K562 (cell line): ENCODE results near the gene ADGRB2. TPM values are rescaled to one million over a fixed set of nuclear protein-coding genes. Genes with fewer than 3 reads are reported as not detected.

Experiments used
- BCLAF1 ChIP-seq, 2 experiments: fragments of 450-650 bp in 1 of 2; IDR thresholded peaks; 2 replicates each; pipeline ENCODE4 v1.6.1; 2011 to 2017; ENCODE audit warnings: low read depth in 2 of 2, antibody characterized with exemption in 1 of 2, borderline replicate concordance in 1 of 2, low read length in 1 of 2, mild to moderate bottlenecking in 1 of 2, mixed read lengths in 1 of 2; ENCODE audit not compliant: control insufficient read depth in 1 of 2
- ESRRA ChIP-seq: fragments of 450-650 bp; IDR thresholded peaks from 2 replicates; pipeline ENCODE4 v1.6.1; 2014; ENCODE audit warnings: low read depth, mild to moderate bottlenecking, moderate library complexity, borderline replicate concordance
- FOSL1 ChIP-seq: fragments of 200-800 bp; sonication (Bioruptor generic); conservative IDR thresholded peaks from 2 replicates; pipeline ENCODE4 v1.6.1; 2016; ENCODE audit warnings: missing genetic modification characterization, missing compliant biosample characterization
- GTF2F1 ChIP-seq: IDR thresholded peaks from 2 replicates; pipeline ENCODE4 v1.6.1; 2011; ENCODE audit warnings: low read depth, low read length, improper control_type of control experiment
- HDAC2 ChIP-seq: fragments of 450-650 bp; IDR thresholded peaks from 2 replicates; pipeline ENCODE4 v1.6.1; 2016; ENCODE audit warnings: mild to moderate bottlenecking
- MAFG ChIP-seq: fragments of 450-650 bp; conservative IDR thresholded peaks from 2 replicates; pipeline ENCODE4 v1.6.1; 2016; ENCODE audit warnings: missing genetic modification characterization, missing compliant biosample characterization
- RBM17 ChIP-seq: fragments of 200-400 bp; formaldehyde crosslinking; IDR thresholded peaks from 2 replicates; pipeline ENCODE4 v1.6.1; 2017; ENCODE audit warnings: low read depth, mild to moderate bottlenecking, low read length, borderline replicate concordance
- RUNX1 ChIP-seq: sonication (generic); IDR thresholded peaks from 2 replicates; pipeline ENCODE4 v1.6.1; 2016; ENCODE audit warnings: antibody characterized with exemption, low read depth
- SLC30A9 ChIP-seq: fragments of 250-450 bp; sonication (Bioruptor Pico); IDR thresholded peaks from 2 replicates; pipeline ENCODE4 v1.8.0; 2022; ENCODE audit warnings: mild to moderate bottlenecking, moderate library complexity
- SRSF7 ChIP-seq: fragments of 200-400 bp; formaldehyde crosslinking; optimal IDR thresholded peaks from 2 replicates; pipeline ENCODE3; 2017; ENCODE audit warnings: mild to moderate bottlenecking, low read depth, low read length
- TCF15 ChIP-seq: fragments of 250-450 bp; sonication (Bioruptor Pico); IDR thresholded peaks from 2 replicates; pipeline ENCODE4 v1.8.0; 2022; ENCODE audit warnings: moderate library complexity, mild to moderate bottlenecking, inconsistent platforms
- TCF7 ChIP-seq: sonication (generic); IDR thresholded peaks from 2 replicates; pipeline ENCODE4 v1.6.1; 2016; ENCODE audit warnings: antibody characterized with exemption, borderline replicate concordance
- ZNF766 ChIP-seq: fragments of 200-800 bp; sonication (Bioruptor generic); conservative IDR thresholded peaks from 2 replicates; pipeline ENCODE4 v1.6.1; 2016; ENCODE audit warnings: missing genetic modification characterization, missing compliant biosample characterization
- polyA plus RNA-seq, 8 experiments: library from polyadenylated mRNA; depleted of rRNA in 4 of 8; stranded (reverse) in 5 of 8; unstranded in 3 of 8; fragments of >200 nt; fragmentation: Nextera tagmentation in 2 of 8; fragmentation: Illumina TruSeq in 1 of 8; extraction: Ambion mirVana in 2 of 8; extraction: Trizol in 1 of 8; gene quantifications; 2 replicates each; pipeline versions ENCODE4 v1.2.1 to v1.2.3, GENCODE V29; 2011 to 2014; ENCODE audit warnings: inconsistent platforms in 1 of 8, missing spikeins in 1 of 8
- total RNA-seq, 7 experiments: library from RNA; depleted of rRNA in 6 of 7; stranded (reverse); fragments of >200 nt in 6 of 7; fragmentation: Illumina TruSeq in 2 of 7; extraction: Trizol in 2 of 7; gene quantifications; 2 replicates each; pipeline versions ENCODE4 v1.2.1 to v1.2.3, GENCODE V29; 2011 to 2021; ENCODE audit warnings: low replicate concordance in 1 of 7
- TF ChIP-seq, protein P1 (sequence below): sonication (generic); formaldehyde crosslinking; IDR thresholded peaks from 2 replicates; pipeline ENCODE4 v1.8.1; 2023; ENCODE audit warnings: missing genetic modification reagents, mild to moderate bottlenecking, borderline replicate concordance
- TF ChIP-seq, protein P2 (sequence below): fragments of 250-450 bp; sonication (Bioruptor Pico); IDR thresholded peaks from 2 replicates; pipeline ENCODE4 v1.5.0; 2021; ENCODE audit warnings: mild to moderate bottlenecking, borderline replicate concordance

The ADGRB2 gene
- total and polyA plus RNA-seq, 9 of the 15 experiments (the other 6 are each of a cell fraction or from before 2014, with no cell fraction given) = 0.04 to 0.23 (median 0.20) TPM; not detected in 2

DNA sequence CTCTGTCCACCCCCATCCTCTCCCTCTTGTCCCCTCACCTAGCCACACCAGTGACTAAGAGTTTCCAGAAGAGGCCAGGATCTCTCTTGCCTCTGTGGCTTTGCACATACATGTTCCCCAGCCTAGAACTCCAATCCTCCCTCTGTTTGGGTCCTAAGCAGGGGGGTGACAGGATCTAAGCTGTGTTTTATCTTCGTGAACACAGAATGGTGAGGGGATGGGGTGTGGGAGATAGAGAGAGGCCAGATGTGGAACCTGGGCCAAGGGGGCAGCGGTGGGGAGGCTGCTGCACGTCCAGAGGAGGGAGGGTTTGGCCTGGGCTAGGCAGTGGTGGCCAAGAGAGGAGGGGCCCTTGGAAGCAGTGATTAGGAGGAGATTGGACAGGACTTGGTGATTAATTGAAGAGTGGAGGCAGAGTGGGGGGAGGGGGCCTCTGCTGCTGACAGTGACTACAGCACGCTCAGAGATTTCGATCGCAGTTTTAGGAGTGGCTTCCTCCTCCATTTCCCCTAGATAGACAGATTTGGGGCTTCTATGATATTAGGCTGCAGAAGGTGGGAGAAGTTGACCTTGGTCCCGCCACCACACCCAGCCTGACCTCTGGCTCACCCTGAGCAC lies 17.1 kb upstream of the ADGRB2 start (continued):
- TF ChIP-seq, protein P1, sequence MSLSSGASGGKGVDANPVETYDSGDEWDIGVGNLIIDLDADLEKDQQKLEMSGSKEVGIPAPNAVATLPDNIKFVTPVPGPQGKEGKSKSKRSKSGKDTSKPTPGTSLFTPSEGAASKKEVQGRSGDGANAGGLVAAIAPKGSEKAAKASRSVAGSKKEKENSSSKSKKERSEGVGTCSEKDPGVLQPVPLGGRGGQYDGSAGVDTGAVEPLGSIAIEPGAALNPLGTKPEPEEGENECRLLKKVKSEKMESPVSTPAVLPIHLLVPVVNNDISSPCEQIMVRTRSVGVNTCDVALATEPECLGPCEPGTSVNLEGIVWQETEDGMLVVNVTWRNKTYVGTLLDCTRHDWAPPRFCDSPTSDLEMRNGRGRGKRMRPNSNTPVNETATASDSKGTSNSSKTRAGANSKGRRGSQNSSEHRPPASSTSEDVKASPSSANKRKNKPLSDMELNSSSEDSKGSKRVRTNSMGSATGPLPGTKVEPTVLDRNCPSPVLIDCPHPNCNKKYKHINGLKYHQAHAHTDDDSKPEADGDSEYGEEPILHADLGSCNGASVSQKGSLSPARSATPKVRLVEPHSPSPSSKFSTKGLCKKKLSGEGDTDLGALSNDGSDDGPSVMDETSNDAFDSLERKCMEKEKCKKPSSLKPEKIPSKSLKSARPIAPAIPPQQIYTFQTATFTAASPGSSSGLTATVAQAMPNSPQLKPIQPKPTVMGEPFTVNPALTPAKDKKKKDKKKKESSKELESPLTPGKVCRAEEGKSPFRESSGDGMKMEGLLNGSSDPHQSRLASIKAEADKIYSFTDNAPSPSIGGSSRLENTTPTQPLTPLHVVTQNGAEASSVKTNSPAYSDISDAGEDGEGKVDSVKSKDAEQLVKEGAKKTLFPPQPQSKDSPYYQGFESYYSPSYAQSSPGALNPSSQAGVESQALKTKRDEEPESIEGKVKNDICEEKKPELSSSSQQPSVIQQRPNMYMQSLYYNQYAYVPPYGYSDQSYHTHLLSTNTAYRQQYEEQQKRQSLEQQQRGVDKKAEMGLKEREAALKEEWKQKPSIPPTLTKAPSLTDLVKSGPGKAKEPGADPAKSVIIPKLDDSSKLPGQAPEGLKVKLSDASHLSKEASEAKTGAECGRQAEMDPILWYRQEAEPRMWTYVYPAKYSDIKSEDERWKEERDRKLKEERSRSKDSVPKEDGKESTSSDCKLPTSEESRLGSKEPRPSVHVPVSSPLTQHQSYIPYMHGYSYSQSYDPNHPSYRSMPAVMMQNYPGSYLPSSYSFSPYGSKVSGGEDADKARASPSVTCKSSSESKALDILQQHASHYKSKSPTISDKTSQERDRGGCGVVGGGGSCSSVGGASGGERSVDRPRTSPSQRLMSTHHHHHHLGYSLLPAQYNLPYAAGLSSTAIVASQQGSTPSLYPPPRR = no peak
- no peak for TF ChIP-seq TCF7
- TF ChIP-seq ZNF766 (CRISPR knock-in tag) = no peak
- TF ChIP-seq ESRRA = peak; percentile 85
- TF ChIP-seq, protein P2, sequence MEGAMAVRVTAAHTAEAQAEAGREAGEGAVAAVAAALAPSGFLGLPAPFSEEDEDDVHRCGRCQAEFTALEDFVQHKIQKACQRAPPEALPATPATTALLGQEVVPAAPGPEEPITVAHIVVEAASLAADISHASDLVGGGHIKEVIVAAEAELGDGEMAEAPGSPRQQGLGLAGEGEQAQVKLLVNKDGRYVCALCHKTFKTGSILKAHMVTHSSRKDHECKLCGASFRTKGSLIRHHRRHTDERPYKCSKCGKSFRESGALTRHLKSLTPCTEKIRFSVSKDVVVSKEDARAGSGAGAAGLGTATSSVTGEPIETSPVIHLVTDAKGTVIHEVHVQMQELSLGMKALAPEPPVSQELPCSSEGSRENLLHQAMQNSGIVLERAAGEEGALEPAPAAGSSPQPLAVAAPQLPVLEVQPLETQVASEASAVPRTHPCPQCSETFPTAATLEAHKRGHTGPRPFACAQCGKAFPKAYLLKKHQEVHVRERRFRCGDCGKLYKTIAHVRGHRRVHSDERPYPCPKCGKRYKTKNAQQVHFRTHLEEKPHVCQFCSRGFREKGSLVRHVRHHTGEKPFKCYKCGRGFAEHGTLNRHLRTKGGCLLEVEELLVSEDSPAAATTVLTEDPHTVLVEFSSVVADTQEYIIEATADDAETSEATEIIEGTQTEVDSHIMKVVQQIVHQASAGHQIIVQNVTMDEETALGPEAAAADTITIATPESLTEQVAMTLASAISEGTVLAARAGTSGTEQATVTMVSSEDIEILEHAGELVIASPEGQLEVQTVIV (CRISPR knock-in tag) = no peak
- TF ChIP-seq SRSF7 = no peak
- TF ChIP-seq GTF2F1 = no peak
- peak; percentile 85 for TF ChIP-seq FOSL1 (tag)
- no peak for TF ChIP-seq RBM17
- no peak for TF ChIP-seq BCLAF1 (IDR thresholded peaks at IDR 0.05; ENCODE audit: borderline replicate concordance in 1 of 2, control insufficient read depth in 1 of 2, low read depth in 2 of 2, low read length in 1 of 2)
- no peak for TF ChIP-seq TCF15 (CRISPR knock-in tag)
- no peak for TF ChIP-seq SLC30A9
- no peak for TF ChIP-seq MAFG (tag)
- TF ChIP-seq RUNX1 = no peak
- 0 out of 2 replicates have a peak, but pooled peaks have one; percentile 55 for TF ChIP-seq HDAC2
